OCI-M2 (cell line): ENCODE results near the gene CEP290.
"Not testable (repeated sequence)": the region's sequence is repeated elsewhere in the genome, so short reads cannot be mapped to it uniquely, and the experiment has no call there.

Source experiments
- DNase-seq: peaks from one replicate; lab custom pipeline; 2025; ENCODE audit not compliant: unreplicated experiment; lab: John Stamatoyannopoulos, UW

CEP290 gene

DNA sequence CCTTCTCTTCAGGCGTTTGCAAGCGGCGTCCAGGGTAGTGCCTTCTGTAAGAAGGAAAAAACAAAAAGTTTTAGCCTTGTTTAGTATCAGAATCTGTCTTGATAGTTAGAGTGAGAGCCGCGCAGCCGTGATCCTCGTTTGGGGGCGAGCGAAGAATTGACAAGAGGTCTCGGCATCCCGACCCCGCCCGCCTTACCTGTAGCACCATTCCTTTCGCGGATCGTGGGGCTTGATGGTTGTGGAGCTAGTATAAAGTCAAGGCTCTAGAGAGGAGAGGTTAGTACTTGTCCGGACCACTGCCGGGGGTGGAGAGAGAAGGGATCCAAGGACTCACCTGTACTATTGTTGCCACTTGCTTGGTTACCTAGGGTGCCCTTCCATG, 713 bp upstream of the CEP290 start:
- DNase-seq: no peak

DNA sequence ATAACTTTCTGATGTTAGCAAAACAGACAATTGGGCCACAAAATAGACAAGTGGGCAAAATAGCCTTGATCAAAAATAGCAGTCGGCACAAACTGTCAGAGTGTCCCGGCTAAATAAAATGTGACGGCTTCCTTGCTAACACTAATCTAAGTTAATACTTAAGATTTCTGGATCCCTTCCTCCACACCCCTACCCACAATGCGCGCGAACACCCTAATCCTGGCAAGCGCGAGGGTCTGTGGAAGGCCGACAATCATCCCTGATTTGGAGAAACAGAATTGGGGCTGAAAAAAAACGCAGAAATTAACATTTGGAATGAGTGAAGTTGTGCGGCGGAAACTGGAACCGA, 489 bp downstream of the CEP290 start:
- DNase-seq: no peak

DNA sequence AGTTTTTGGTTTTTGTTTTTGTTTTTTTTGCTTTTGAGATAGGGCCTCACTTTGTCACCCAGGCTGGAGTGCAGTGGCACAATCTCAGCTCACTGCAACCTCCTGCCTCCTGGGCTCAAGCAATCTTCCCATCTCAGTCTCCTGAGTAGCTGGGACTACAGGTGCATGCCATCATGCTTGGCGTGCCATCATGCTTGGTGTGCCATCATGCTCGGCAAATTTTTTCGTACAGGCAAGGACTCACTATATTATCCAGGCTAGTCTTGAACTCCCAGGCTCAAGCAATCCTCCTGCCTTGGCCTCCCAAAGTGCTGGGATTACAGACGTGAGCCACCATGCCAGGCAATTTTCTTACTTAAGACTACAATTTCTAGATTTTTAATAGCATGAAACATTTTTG, 2.2 kb downstream of the CEP290 start:
- DNase-seq: not testable (repeated sequence)

DNA sequence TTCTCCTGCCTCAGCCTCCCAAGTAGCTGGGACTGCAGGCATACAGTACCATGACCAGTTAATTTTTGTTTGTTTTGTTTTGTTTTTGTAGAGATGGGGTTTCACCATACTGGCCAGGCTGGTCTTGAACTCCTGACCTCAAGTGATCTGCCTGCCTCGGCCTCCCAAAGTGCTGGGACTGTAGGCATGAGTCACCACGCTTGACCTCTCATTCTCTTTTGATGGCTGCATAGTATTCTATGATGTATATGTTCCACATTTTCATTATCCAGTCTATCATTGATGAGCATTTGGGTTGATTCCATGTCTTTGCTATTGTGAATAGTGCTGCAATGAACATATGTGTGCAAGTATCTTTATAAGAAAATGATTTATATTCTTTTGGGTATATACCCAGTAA, 8.7 kb downstream of the CEP290 start:
- DNase-seq: not testable (repeated sequence)

DNA sequence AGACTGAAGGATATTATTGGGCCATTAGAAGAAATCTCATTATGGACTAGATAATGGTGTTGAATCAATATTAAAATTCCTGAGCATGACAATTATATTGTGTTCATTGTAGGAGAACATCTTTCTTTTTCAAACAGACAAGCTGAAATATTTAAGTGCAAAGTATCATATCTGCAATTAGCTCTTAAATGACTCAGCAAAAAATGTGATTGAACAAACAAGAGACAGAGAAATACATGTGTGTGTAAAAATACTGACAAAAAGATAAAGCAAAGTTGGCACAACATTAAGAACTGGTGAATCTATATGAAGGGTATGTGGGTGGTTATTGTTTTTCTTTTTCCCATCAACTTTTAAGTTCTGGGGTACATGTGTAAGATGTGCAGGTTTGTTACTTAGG, 9.5 kb downstream of the CEP290 start:
- no peak for DNase-seq

DNA sequence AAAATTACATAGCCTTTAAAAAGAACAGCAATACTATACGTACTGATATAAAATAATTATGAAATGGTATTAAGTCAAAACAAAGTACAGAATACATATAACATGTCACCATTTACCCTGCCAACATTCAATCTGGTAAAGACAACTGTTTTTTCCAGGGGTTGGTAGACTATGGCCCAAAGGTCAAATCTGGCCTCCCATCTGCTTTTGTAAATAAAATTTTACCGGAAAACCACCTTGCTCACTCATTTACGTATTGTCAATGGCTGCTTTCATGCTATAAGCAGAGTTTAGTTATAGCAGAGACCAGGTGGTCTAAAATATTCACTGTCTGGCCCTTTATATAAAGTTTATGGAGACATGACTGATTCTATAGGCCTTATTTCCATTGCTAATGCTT, 14.0 kb downstream of the CEP290 start:
- no peak for DNase-seq

DNA sequence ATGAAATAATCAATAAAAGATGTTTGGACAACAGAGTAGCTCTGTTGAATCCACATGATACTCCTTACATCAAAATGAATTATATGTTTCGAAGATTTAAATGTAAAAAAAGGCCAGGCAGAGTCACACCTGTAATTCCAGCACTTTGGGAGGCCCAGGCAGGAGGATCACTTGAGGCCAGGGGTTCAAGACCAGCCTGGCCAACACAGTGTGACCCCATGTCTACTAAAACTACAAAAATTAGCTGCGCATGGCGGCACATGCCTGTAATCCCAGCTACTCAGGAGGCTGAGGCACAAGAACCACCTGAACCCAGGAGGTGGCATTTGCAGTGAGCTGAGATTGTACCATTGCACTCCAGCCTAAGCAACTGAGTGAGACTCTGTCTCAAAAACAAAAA, 14.8 kb downstream of the CEP290 start:
- DNase-seq: no peak

DNA sequence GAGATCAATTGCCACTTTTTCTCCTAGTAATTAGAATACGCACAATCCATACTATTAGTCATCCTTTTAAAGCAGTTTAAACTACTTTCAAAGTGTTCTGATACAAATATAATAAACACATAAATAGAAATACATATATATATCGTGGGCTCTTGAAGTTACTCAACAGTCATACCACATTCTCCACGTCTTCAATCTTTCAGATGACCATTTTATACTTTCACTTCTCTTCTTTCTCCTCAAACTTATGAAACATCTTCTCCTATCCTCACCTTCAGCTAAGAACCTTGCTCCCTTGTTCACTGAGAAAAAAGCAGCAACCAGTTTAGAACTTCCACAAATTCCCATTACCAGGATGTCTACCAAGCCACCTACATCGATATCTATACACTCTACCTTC, 19.2 kb downstream of the CEP290 start:
- DNase-seq: no peak

DNA sequence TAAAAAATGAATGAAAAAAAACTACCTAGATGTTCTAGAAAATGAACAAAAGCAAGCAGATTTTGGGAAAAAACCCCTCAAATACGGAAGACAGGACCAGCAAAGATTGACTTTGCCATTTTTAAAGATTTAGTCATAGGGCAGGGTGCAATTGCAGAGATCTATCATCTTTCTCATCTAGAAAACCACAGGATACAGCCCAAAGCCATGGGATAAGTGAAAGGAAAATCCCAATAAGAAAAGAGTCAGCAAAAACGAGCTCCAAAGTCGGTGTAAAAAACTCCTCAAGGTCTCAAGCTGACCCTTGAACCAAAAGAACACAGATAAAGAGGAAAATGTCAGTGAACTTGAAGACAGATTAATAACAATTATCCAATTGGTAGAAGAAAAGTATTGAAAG, 28.0 kb downstream of the CEP290 start:
- no peak for DNase-seq

DNA sequence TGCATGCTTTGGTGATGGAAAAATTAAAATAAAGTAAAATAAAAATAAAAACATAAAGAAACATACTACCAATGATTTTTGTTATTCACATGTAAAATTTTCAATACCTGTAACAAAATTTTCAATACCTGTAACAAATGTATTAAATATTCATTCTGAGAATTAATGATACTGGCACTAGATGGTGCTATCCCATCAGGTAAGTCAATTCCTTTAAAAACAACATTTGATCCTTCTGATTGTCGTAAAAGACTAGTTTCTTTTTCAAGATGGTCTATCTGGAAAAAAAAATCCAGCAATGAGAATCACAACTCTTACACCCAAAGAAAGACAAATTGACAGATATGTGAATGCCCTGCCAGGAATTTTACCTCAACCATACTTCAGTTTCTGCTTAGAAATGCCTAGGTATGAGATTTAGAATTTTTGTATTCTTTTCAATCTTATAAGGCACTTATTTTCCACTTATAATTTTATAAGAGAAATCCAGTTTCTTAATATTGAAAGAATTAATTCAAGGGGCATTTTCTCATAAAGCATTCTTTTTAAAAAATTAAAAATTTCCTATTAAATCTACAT, 30.7 kb downstream of the CEP290 start:
- DNase-seq: no peak

DNA sequence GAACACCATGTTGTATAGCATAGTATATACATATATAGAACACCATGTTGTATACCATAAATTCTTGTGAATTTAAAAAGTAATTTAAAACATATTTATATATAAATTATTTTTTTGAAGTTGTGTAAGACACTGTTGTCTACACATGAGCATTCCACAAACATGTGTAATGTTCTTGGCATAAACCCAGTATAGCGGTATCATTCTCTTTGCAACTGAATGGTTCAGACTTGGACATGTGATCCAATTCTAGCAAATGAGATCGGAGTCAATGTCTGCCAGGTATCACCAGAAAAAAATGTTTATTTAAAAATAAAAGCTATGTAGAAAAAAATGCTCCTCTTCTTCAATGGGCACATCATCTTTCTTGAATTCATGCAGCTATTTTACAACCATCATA, 33.9 kb downstream of the CEP290 start:
- DNase-seq: no peak

DNA sequence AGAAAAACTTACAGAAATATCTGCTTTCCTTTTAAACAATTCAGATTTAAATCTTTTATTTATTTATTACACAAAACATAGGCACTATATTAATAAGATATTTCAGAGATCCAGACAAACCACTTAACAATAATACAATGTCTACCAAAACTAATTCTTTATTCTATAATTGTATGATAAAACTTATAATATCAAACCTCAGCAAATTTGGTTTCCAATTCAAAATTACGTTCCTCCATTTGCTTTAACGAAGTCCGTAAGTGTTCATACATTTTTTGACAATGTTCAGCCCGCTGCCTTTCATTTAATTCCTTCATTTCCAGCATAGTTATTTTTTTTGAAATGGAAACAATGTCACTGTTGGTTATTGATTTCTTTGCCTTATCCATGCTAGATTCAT, 48.3 kb downstream of the CEP290 start:
- DNase-seq: no peak

DNA sequence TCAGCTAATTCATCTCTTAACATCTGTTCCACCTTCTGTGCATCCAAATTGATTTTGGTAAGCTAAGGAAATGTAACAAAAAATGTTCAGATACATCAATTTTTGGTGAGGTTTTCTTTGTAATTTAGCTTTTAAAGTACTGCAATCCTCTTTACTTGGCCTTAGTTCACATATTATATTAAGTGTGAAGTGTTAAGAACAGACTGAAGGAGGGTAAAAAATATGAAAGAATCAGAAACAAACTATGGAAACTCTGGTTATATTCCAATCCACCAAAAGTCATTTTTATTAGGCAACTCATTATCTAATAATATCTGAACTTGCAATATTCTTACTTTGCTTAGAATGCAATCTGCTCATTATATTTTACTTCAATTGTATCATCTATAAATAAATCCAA, 49.1 kb downstream of the CEP290 start:
- DNase-seq: no peak

DNA sequence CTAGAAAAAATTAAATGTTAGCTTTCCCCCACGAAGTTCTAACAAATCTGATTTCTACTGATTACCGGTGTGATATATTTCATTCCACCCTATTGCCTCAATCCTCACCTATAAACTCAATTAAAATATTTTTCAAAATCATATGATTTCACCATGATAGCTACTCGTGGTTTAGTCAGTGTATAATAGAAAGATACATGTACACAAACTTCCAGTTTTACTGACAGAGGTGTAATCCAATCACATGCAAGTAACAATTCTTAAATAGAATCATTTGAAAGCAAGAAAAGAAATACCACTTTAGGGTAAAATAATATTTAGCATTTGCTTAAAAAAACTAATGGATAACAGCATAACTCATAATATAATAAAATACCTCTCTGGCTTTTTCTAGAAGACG, 57.7 kb downstream of the CEP290 start:
- no peak for DNase-seq

DNA sequence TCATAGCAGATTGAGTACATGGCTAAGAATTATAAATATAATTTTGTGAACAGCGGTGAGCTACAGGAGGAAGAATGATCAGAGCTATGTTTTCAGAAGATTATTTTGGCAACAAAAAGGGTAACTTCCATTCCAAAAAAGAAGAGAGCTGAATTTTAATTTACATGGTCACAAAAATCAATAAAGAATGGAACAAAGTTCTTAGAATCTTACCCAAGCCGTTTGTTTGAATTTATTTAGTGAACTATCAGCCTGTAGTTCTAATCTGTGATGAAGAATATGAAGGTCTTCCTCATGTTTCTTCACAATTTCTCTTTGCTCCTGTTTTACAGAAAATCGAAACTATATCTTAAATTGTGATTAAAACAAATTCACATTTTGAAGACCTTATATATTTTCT, 58.3 kb downstream of the CEP290 start:
- no peak for DNase-seq

DNA sequence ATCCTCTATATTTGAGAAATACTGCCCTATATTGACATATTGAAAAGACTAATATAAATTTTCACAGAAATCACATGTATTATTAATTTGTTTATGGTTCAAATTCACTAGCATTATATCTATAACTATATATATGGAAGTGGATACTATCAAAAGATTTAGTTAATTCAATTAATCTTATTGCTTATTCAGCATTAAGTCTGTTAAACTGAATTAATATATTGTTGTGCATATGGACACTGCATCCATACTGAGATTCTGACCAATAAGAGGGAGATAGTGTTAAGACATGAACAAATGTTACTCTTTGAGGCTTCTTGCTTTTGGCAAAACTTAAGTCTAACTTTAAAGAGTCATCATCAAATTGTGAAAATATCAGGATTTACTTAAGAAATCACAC, 60.6 kb downstream of the CEP290 start:
- DNase-seq: no peak

DNA sequence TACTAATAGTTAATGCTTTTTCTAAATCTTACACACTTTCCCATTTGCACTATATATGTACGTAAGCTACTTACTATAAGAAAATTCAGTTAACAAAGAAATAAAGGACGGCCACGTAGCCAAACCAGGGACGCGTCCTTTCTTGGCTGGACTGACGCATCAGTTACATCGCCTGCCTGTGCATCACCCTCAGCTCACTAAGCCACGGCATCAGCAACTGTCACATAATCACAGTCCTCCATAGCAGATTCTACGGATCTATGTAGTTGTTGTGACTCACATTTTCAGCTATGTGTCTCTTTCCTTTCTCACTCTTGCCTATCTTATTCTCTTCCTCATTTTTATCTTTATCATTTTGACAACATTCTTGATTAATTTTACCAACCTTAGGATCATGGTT, 74.6 kb downstream of the CEP290 start:
- DNase-seq: no peak

DNA sequence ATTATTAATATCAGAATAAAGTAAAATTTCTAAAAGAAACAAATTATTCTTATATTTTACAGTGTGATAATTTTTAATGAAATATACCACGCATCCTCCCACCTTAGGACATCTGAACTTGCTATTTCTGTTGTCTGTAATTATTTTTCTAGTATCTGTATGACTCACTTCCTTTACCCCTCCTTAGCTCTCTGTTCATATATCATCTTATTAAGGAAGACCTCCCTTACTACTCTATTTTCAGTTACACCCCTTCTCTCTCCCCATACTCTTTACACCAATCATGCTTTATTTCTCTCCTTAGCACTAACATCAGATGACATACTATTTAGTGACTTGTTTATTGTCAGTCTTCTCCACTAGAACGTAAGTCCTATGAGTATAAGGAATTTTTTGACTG, 78.5 kb downstream of the CEP290 start:
- DNase-seq: no peak

DNA sequence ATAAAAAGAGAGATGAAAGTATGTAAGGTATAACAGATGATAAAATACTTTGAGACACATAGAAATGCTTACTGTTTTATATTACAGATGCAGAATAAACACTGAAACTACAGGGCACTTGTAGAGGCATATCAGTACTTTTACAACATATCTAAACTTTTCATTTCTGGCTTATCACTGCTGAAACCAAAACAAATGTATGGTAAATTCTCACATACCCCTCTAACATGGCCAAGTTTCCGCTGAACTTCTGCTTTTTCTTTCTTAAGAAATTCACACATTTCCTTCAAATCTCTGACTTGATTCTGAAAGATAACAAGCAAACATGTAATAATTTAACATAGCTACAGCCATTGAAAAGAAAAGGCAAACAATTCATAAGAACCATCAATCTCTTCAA, 79.4 kb downstream of the CEP290 start:
- DNase-seq: no peak

DNA sequence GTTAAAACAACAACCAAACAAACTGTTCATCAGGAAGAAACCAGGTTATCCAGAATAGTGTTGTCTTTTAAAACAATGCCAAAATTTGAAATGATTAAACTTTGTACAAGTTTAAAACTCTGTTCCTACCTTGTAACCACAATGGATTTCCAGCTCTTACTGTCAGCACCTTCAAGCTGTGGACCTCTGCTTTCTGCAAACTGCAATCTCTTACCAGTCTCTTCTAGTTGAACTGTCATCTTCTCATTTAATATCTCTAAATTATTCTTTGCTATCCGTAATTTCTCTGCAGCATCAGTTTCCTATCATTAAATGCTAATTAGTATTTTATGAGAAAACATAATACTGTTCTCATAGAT, 83.2 kb downstream of the CEP290 start:
- no peak for DNase-seq

DNA sequence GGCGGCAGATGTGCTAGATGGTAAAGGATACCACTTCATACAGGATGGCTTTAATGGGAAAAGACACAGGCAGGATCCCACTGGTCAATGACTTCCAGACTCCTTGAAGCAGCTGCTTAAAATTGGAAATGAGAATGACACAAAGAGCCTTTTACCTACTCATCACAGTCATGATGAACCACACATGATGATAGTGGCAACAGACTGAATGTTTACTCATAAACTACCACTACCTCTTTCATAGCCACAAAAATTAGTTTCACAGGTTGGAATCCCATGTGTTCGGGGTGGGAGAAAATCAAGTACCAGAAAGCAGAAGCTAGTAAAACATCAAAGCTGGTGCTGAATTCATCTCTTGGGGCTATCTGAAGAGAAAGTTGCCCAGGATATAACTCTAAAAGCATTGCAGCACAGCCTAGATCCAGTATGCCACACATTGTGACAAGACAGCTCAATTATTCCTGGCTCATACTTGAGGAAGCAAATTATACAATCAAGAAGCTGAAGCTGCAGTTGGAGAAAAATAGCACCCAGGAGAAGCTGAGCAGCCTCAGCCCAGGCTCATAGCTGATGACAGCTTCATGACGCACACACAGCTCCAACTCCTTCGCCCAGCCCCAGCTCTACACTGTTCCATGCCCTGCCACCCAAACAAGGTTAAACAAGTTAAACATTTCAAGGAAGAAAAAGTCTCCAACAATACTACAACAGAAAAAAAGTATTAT, 83.7 kb downstream of the CEP290 start:
- DNase-seq: no peak

DNA sequence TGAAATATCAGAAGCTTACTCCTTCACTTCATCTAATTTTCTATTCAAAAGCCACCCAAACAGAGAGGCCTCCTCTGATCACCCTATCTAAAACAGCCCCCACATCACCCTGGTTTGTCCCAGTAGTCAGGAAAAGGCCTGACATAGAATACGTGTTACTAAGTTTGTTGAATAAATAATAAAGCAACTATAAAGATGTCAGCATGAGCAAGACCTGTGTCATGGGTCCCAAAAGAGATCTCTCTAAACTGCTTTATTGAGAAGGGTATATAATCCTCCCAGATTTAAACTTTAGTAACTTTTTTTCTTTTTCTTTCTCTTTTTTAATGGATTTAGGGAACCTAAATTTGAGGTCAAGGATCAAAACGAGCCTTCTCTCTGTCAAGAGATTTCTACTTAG, 85.3 kb downstream of the CEP290 start:
- DNase-seq: no peak

DNA sequence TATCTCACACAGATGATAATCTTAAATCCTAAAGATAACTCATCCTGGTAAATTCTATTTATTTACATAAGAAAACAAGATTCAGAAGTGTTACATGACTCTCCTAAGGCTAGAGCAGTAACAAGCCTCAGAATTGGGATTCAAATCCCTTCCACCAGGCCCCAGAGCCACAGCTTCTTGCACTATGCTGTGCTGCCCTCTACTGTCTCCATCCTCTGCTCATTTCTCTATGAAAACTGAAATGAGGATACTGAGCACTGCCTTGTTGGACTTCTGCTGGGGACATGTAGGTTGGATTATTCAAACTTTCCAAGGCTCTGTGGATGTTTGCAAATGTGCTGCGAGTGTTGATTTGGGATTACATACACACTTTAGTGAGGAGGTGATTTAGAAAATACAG, 89.2 kb downstream of the CEP290 start:
- no peak for DNase-seq
